IMR-90 (cell line): ENCODE data around the gene MCTS1. TPM values are rescaled to one million over a fixed set of nuclear protein-coding genes. Genes with fewer than 3 reads are reported as not detected.
A peak's percentile ranks its signal among the peaks of the same experiment; 100 is the strongest.

Source experiments
- ATAC-seq: fragments of 200-7000 bp; cut with Tn5 transposase; 2 replicates; pipeline ENCODE4 v1.9.1; 2020; ENCODE audit warnings: low read depth, mild to moderate bottlenecking, moderate library complexity
- BruUV-seq: library from RNA; stranded (reverse); fragments of 400-500 nt; replicated peaks from 2 replicates; lab custom pipeline; 2021; lab: Mats Ljungman, UMichigan
- CTCF ChIA-PET: fragments of 300-600 bp; formaldehyde crosslinking; extraction: SDS; loops from one replicate; lab custom pipeline; 2021; ENCODE audit warnings: antibody characterized with exemption; lab: Yijun Ruan, JAX
- POLR2A ChIA-PET: fragments of 300-600 bp; sonication (Branson Sonifier 250); formaldehyde crosslinking; loops from one replicate; lab custom pipeline; 2022; ENCODE audit warnings: antibody characterized with exemption; ENCODE audit not compliant: unreplicated experiment; lab: Charles Lee
- DNase-seq: peaks from one replicate; pipeline ENCODE4 v3.0.0; 2013
- H2AFZ ChIP-seq: replicated peaks from 2 replicates; pipeline ENCODE3; 2013; ENCODE audit warnings: low read length, mild to moderate bottlenecking; ENCODE audit not compliant: poor library complexity
- H2AK5ac ChIP-seq: 2 replicates; pipeline ENCODE4 v1.6.1; 2013; ENCODE audit warnings: low read depth, low read length, inconsistent platforms
- H2AK9ac ChIP-seq: replicated peaks from 2 replicates; pipeline ENCODE3; 2013; ENCODE audit warnings: mild to moderate bottlenecking, low read depth, low read length, moderate library complexity; ENCODE audit not compliant: poor library complexity
- H2BK120ac ChIP-seq: 2 replicates; pipeline ENCODE4 v1.6.1; 2013; ENCODE audit warnings: low read depth, low read length, inconsistent platforms
- H2BK15ac ChIP-seq: 3 replicates; pipeline ENCODE4 v1.6.1; 2013; ENCODE audit warnings: low read depth, low read length, inconsistent platforms
- H2BK20ac ChIP-seq: 2 replicates; pipeline ENCODE4 v1.6.1; 2013; ENCODE audit warnings: low read depth, mild to moderate bottlenecking, inconsistent platforms, low read length, moderate library complexity
- H2BK5ac ChIP-seq: 2 replicates; pipeline ENCODE4 v1.6.1; 2013; ENCODE audit warnings: mild to moderate bottlenecking, low read depth, low read length, inconsistent platforms; ENCODE audit not compliant: poor library complexity, severe bottlenecking
- H3K14ac ChIP-seq: replicated peaks from 2 replicates; pipeline ENCODE4 v1.6.1; 2013; ENCODE audit warnings: low read depth, low read length, inconsistent platforms
- H3K18ac ChIP-seq: 2 replicates; pipeline ENCODE4 v1.6.1; 2013; ENCODE audit warnings: low read depth, low read length, control low read depth
- H3K23ac ChIP-seq: 2 replicates; pipeline ENCODE4 v1.6.1; 2013; ENCODE audit warnings: low read depth, low read length, inconsistent platforms
- H3K27ac ChIP-seq: 2 replicates; pipeline ENCODE4 v1.5.1; 2013; ENCODE audit warnings: mild to moderate bottlenecking, control low read depth, low read length; ENCODE audit not compliant: insufficient read depth
- H3K27me3 ChIP-seq: 2 replicates; pipeline ENCODE4 v1.6.1; 2013; ENCODE audit warnings: low read length; ENCODE audit not compliant: control insufficient read depth, insufficient read depth
- H3K36me3 ChIP-seq: 2 replicates; pipeline ENCODE4 v1.6.1; 2013; ENCODE audit warnings: low read length, mixed read lengths; ENCODE audit not compliant: control insufficient read depth, insufficient read depth
- H3K4ac ChIP-seq: 2 replicates; pipeline ENCODE4 v1.6.1; 2013; ENCODE audit warnings: low read depth, low read length, inconsistent platforms
- H3K4me1 ChIP-seq: 2 replicates; pipeline ENCODE4 v1.6.1; 2013; ENCODE audit warnings: low read length, mixed read lengths; ENCODE audit not compliant: control insufficient read depth, insufficient read depth
- H3K4me2 ChIP-seq: 2 replicates; pipeline ENCODE4 v1.6.1; 2013; ENCODE audit warnings: low read depth, mild to moderate bottlenecking, control low read depth, low read length, moderate library complexity
- H3K4me3 ChIP-seq: 2 replicates; pipeline ENCODE4 v1.5.1; 2013; ENCODE audit warnings: low read depth, mild to moderate bottlenecking, control low read depth, low read length, moderate library complexity; ENCODE audit not compliant: insufficient read depth
- H3K56ac ChIP-seq: 2 replicates; pipeline ENCODE4 v1.6.1; 2013; ENCODE audit warnings: low read length, inconsistent platforms; ENCODE audit not compliant: insufficient read depth; ENCODE audit errors: extremely low read depth
- H3K79me1 ChIP-seq, 2 experiments: 2 replicates each; pipeline ENCODE4 v1.6.1; 2013; ENCODE audit warnings: low read length in 2 of 2, inconsistent platforms in 1 of 2, low read depth in 1 of 2
- H3K9ac ChIP-seq: 2 replicates; pipeline ENCODE4 v1.6.1; 2013; ENCODE audit warnings: low read depth, low read length, control low read depth
- H3K9me1 ChIP-seq: 2 replicates; pipeline ENCODE4 v1.6.1; 2013; ENCODE audit warnings: low read length, inconsistent platforms; ENCODE audit not compliant: insufficient read depth
- H3K9me3 ChIP-seq: 2 replicates; pipeline ENCODE4 v1.6.1; 2013; ENCODE audit warnings: low read length; ENCODE audit not compliant: control insufficient read depth, insufficient read depth
- H4K20me1 ChIP-seq: 2 replicates; pipeline ENCODE4 v1.6.1; 2013; ENCODE audit warnings: low read length, inconsistent platforms; ENCODE audit not compliant: insufficient read depth
- H4K5ac ChIP-seq: 2 replicates; pipeline ENCODE4 v1.6.1; 2013; ENCODE audit warnings: mild to moderate bottlenecking, low read depth, low read length, control low read depth
- H4K8ac ChIP-seq, 2 experiments: 2 replicates each; pipeline ENCODE4 v1.6.1; 2013; ENCODE audit warnings: low read depth in 2 of 2, low read length in 2 of 2, control low read depth in 1 of 2, inconsistent platforms in 1 of 2
- H4K91ac ChIP-seq: 2 replicates; pipeline ENCODE4 v1.6.1; 2013; ENCODE audit warnings: low read depth, low read length, inconsistent platforms; ENCODE audit not compliant: insufficient read depth
- MXI1 ChIP-seq: IDR thresholded peaks from 2 replicates; pipeline ENCODE4 v1.6.1; 2012; ENCODE audit warnings: low read depth, mild to moderate bottlenecking, low read length, moderate library complexity, borderline replicate concordance
- POLR2A ChIP-seq: IDR thresholded peaks from 2 replicates; pipeline ENCODE4 v1.6.1; 2012; ENCODE audit warnings: mild to moderate bottlenecking, low read depth, low read length
- RFX5 ChIP-seq: IDR thresholded peaks from 2 replicates; pipeline ENCODE4 v1.8.0; 2012; ENCODE audit warnings: low read depth, mild to moderate bottlenecking, low read length, moderate library complexity
- WGBS, 2 experiments: methylation state at CpG; one replicate each; pipeline versions ENCODE4 v1.1.5 to v1.1.7; 2013; ENCODE audit warnings: missing lambda C conversion rate in 2 of 2; ENCODE audit not compliant: insufficient read length in 1 of 2; ENCODE audit errors: extremely low coverage in 2 of 2; 5-methylcytosine and 5-hydroxymethylcytosine counted together
- dilution Hi-C: fragments of 300-500 bp; cut with HindIII; formaldehyde crosslinking; loops from one replicate; pipeline ENCODE4 v1.14.3; 2018; ENCODE audit warnings: low sequenced_read_pairs; ENCODE audit not compliant: unreplicated experiment
- in situ Hi-C: fragments of 300-500 bp; cut with MboI; formaldehyde crosslinking; loops from 3 replicates; pipeline ENCODE4 v1.14.3; 2019; ENCODE audit warnings: low sequenced_read_pairs, inconsistent platforms, mixed read lengths
- intact Hi-C: fragments of 100-400 bp; cut with micrococcal nuclease; formaldehyde crosslinking; loops from 2 replicates; pipeline ENCODE4 v1.10.0; 2022
- polyA plus RNA-seq, 3 experiments: library from polyadenylated mRNA; depleted of rRNA; stranded (reverse); fragments of >200 nt; gene quantifications; 2 replicates each; pipeline ENCODE4 v1.2.3, GENCODE V29; 2012; ENCODE audit warnings: low replicate concordance in 1 of 3
- total RNA-seq: library from RNA; depleted of rRNA; stranded (reverse); fragments of >200 nt; gene quantifications from 2 replicates; pipeline ENCODE4 v1.2.3, GENCODE V29; 2012

The MCTS1 gene
- total and polyA plus RNA-seq, 2 of the 4 experiments (the other 2 are of a cell fraction): 36.9 to 52.8 TPM

- Histone ChIP-seq H2BK15ac (no peak overlapping the region), H3K27ac (peak overlapping the region; percentile 86), H2BK120ac (no peak overlapping the region), H2AK5ac (no peak overlapping the region; the same call in 1 of the 2 replicates), H3K79me1 (no peaks in the 10 kb centered on the region; a peak in 1 of 4 replicates), H2BK20ac (no peak overlapping the region), H3K56ac (peak overlapping the region; percentile 84), H3K9me1 (no peaks in the 10 kb centered on the region), H2BK5ac (peak overlapping the region; percentile 91), H3K4me2 (peak overlapping the region; percentile 99), H3K18ac (peak overlapping the region; percentile 18; the same call in 1 of the 2 replicates), H3K4ac (peak overlapping the region; percentile 41; the same call in 1 of the 2 replicates), H4K20me1 (no peaks in the 10 kb centered on the region), H4K5ac (peak overlapping the region; percentile 73), H4K8ac (peak overlapping the region; percentile 69 to 75; a peak in 3 of 4 replicates), H2AK9ac (no peak overlapping the region), H3K9ac (peak overlapping the region; percentile 91), H3K36me3 (no peaks in the 10 kb centered on the region; the same call in 1 of the 2 replicates), H3K9me3 (no peaks in the 10 kb centered on the region), H3K14ac (peak overlapping the region; percentile 83), H4K91ac (no peak overlapping the region), H3K4me3 (peak overlapping the region; percentile 96), H2AFZ (no peak overlapping the region), H3K27me3 (no peaks in the 10 kb centered on the region), H3K23ac (peak overlapping the region; percentile 53; the same call in 1 of the 2 replicates), H3K4me1 (no peaks in the 10 kb centered on the region)
- ATAC-seq (no peak), DNase-seq (no peak)
- intact Hi-C loops: loop anchor here (1.0 to 2.0 kb wide), 2 partner anchors 42 to 69 kb away; partner anchors contain the start of genes C1GALT1C1 and MCTS1
- WGBS, 2 experiments: 0% methylated on average over 4 of the region's 12 CpGs; no CpG with 5 or more reads in 1 of the 2 experiments
- POLR2A ChIA-PET: interaction anchor here (0.6 to 2.0 kb wide), 3 partner anchors 12 to 77 kb away, joined by 4 to 12 read pairs (median 10); partner anchors contain the start of gene MCTS1
- BruUV-seq: no TSS peak
- dilution Hi-C loops: no loop called here
- TF ChIP-seq MXI1 (no peak), POLR2A (peak; percentile 67), RFX5 (no peak)
- in situ Hi-C loops: no loop called here
- CTCF ChIA-PET: interaction anchor here (0.9 to 1.1 kb wide), 2 partner anchors 12 to 57 kb away, joined by 3 to 6 read pairs; no protein-coding TSS in a partner anchor
These were observed 42.0 kb upstream of the MCTS1 start for GRCh38 chrX:120561634-120562568.
